Astrocyte (in vitro differentiated cells and primary cell): ENCODE results near the gene RNU2-1. TPM values are rescaled to one million over a fixed set of nuclear protein-coding genes. Genes with fewer than 3 reads are reported as not detected.
A peak's percentile ranks its signal among the peaks of the same experiment; 100 is the strongest.

ENCODE experiments used
- DNase-seq: peaks from one replicate; pipeline ENCODE4 v3.0.0-alpha.2; 2010; ENCODE audit warnings: low read depth
- FAIRE-seq: peaks from 2 replicates; lab custom pipeline; 2011; peaks lifted over from hg19 to GRCh38; lab: Jason Lieb, UNC
- H2AFZ ChIP-seq: 2 replicates; pipeline ENCODE4 v1.6.0; 2012; ENCODE audit warnings: low read depth, low read length, inconsistent platforms
- H3K27ac ChIP-seq: 2 replicates; pipeline ENCODE4 v1.5.1; 2011; ENCODE audit warnings: low read depth, low read length, inconsistent platforms
- H3K27me3 ChIP-seq: 2 replicates; pipeline ENCODE4 v1.6.0; 2011; ENCODE audit warnings: low read length, inconsistent platforms; ENCODE audit not compliant: insufficient read depth
- H3K36me3 ChIP-seq: 2 replicates; pipeline ENCODE4 v1.5.1; 2011; ENCODE audit warnings: low read length, inconsistent platforms; ENCODE audit not compliant: insufficient read depth
- H3K4me1 ChIP-seq: 2 replicates; pipeline ENCODE4 v1.5.1; 2011; ENCODE audit warnings: low read length, inconsistent platforms; ENCODE audit not compliant: insufficient read depth
- H3K4me2 ChIP-seq: 2 replicates; pipeline ENCODE4 v1.6.0; 2012; ENCODE audit warnings: low read length, inconsistent platforms
- H3K4me3 ChIP-seq: 2 replicates; pipeline ENCODE4 v1.5.1; 2011; ENCODE audit warnings: low read depth, mild to moderate bottlenecking, low read length, inconsistent platforms; ENCODE audit not compliant: insufficient read depth
- H3K79me2 ChIP-seq: 2 replicates; pipeline ENCODE4 v1.6.0; 2012; ENCODE audit warnings: mild to moderate bottlenecking, low read length, inconsistent platforms; ENCODE audit not compliant: insufficient read depth
- H3K9ac ChIP-seq: 2 replicates; pipeline ENCODE4 v1.6.0; 2012; ENCODE audit warnings: mild to moderate bottlenecking, low read length, inconsistent platforms
- H3K9me3 ChIP-seq: 2 replicates; pipeline ENCODE4 v1.5.1; 2012; ENCODE audit warnings: low read depth, mild to moderate bottlenecking, low read length, inconsistent platforms; ENCODE audit not compliant: insufficient read depth
- H4K20me1 ChIP-seq: 2 replicates; pipeline ENCODE4 v1.6.0; 2012; ENCODE audit warnings: low read length, inconsistent platforms; ENCODE audit not compliant: insufficient read depth
- H3K27ac Mint-ChIP-seq: one replicate; pipeline ENCODE4 v1.8.0; 2021; ENCODE audit warnings: mild to moderate bottlenecking, mixed read lengths; ENCODE audit not compliant: unreplicated experiment
- H3K27me3 Mint-ChIP-seq: one replicate; pipeline ENCODE4 v1.8.0; 2021; ENCODE audit warnings: low read depth, mixed read lengths; ENCODE audit not compliant: unreplicated experiment
- H3K36me3 Mint-ChIP-seq: one replicate; pipeline ENCODE4 v1.8.0; 2021; ENCODE audit warnings: low read depth, mixed read lengths; ENCODE audit not compliant: unreplicated experiment
- H3K4me1 Mint-ChIP-seq: one replicate; pipeline ENCODE4 v1.8.0; 2021; ENCODE audit warnings: low read depth, mixed read lengths; ENCODE audit not compliant: unreplicated experiment
- H3K4me3 Mint-ChIP-seq: one replicate; pipeline ENCODE4 v1.8.0; 2021; ENCODE audit warnings: mild to moderate bottlenecking, moderate library complexity, mixed read lengths; ENCODE audit not compliant: unreplicated experiment
- H3K9me3 Mint-ChIP-seq: one replicate; pipeline ENCODE4 v1.8.0; 2021; ENCODE audit warnings: mild to moderate bottlenecking, mixed read lengths; ENCODE audit not compliant: unreplicated experiment
- CTCF ChIP-seq: IDR thresholded peaks from 2 replicates; pipeline ENCODE4 v1.5.1; 2011; ENCODE audit warnings: low read depth, mild to moderate bottlenecking, inconsistent platforms, low read length, moderate library complexity; ENCODE audit not compliant: insufficient read depth
- EZH2 ChIP-seq: IDR thresholded peaks from 2 replicates; pipeline ENCODE4 v1.6.1; 2012; ENCODE audit warnings: mild to moderate bottlenecking, low read length, inconsistent platforms; ENCODE audit not compliant: insufficient read depth
- total RNA-seq: library from RNA; stranded (reverse); gene quantifications from 2 replicates; pipeline ENCODE4 v1.2.1, GENCODE V29; 2021

Gene RNU2-1
- total RNA-seq, 1 donor from 2014 or later, result 4,186 TPM

GRCh38 chr17:43211480-43212402 lies 22.0 kb downstream of the RNU2-1 start, which contains the start of gene TMEM106A:
TSS of gene TMEM106A (plus strand) at chr17:43211875. CDS start at chr17:43213042, 1,167 bp downstream.
- peak; percentile 75 for DNase-seq
- no peaks in the 10 kb centered on the region for H3K9me3 ChIP-seq
- H3K27me3 ChIP-seq, result no peaks in the 10 kb centered on the region
- peak within 1 kb of the TSS; percentile 94 for H3K4me3 Mint-ChIP-seq
- H4K20me1 ChIP-seq, result peaks cover 15% of the 10 kb centered on the region
- H3K4me1 Mint-ChIP-seq, result peaks cover 10% of the 10 kb centered on the region
- peaks cover 14% of the 10 kb centered on the region for H3K36me3 Mint-ChIP-seq
- H3K27ac ChIP-seq, result peak within 1 kb of the TSS; percentile 88
- no peaks in the 10 kb centered on the region for H3K27me3 Mint-ChIP-seq
- H3K79me2 ChIP-seq, result peaks cover 16% of the 10 kb centered on the region
- H3K4me2 ChIP-seq, result peak within 1 kb of the TSS; percentile 91
- H3K36me3 ChIP-seq, result peaks cover 28% of the 10 kb centered on the region
- TF ChIP-seq EZH2, result no peak
- peak; percentile 19 for TF ChIP-seq CTCF
- no peak for FAIRE-seq
- H3K4me3 ChIP-seq, result peak within 1 kb of the TSS; percentile 83
- peaks cover 11% of the 10 kb centered on the region for H3K4me1 ChIP-seq
- H3K9ac ChIP-seq, result peak within 1 kb of the TSS; percentile 91
- H3K27ac Mint-ChIP-seq, result peak within 1 kb of the TSS; percentile 98
- peak within 1 kb of the TSS; percentile 75 for H2AFZ ChIP-seq
- H3K9me3 Mint-ChIP-seq, result no peaks in the 10 kb centered on the region

- peak overlapping the region; percentile 91 for H3K9ac ChIP-seq
- peak overlapping the region; percentile 83 for H3K4me3 ChIP-seq
- TF ChIP-seq EZH2, result no peak
- TF ChIP-seq CTCF, result no peak
- peaks cover 9% of the 10 kb centered on the region for H4K20me1 ChIP-seq
- no peaks in the 10 kb centered on the region for H3K27me3 Mint-ChIP-seq
- peak overlapping the region; percentile 91 for H3K4me2 ChIP-seq
- no peaks in the 10 kb centered on the region for H3K27me3 ChIP-seq
- H3K4me1 Mint-ChIP-seq, result peaks cover 10% of the 10 kb centered on the region
- H3K9me3 Mint-ChIP-seq, result no peaks in the 10 kb centered on the region
- no peaks in the 10 kb centered on the region for H3K9me3 ChIP-seq
- peak overlapping the region; percentile 75 for H2AFZ ChIP-seq
- H3K79me2 ChIP-seq, result peaks cover 16% of the 10 kb centered on the region
- H3K4me3 Mint-ChIP-seq, result peak overlapping the region; percentile 94
- peaks cover 22% of the 10 kb centered on the region for H3K36me3 ChIP-seq
- DNase-seq (peak; percentile 5), FAIRE-seq (no peak)
- H3K27ac ChIP-seq, result peak overlapping the region; percentile 88
- peaks cover 11% of the 10 kb centered on the region for H3K4me1 ChIP-seq
- H3K36me3 Mint-ChIP-seq, result peaks cover 10% of the 10 kb centered on the region
- peak overlapping the region; percentile 98 for H3K27ac Mint-ChIP-seq
These were observed 22.7 kb downstream of the RNU2-1 start for GRCh38 chr17:43211123-43211479.
